ENCODE results near the gene CD34.
"Not testable (repeated sequence)": the region's sequence is repeated elsewhere in the genome, so short reads cannot be mapped to it uniquely, and the experiment has no call there.

Gene CD34

GRCh38 chr1:207910591-207911354 lies at the start of gene CD34:
Gene CD34, minus strand, starts transcription at chr1:207911125. Its CDS starts 45 bp downstream, at chr1:207911080.
- peak; percentile 46 for DNase-seq

GRCh38 chr1:207960346-207960745 lies 49.4 kb upstream of the CD34 start:
- DNase-seq, result no peak

- no peak for DNase-seq
Observed at GRCh38 chr1:207959910-207960309, 49.0 kb upstream of the CD34 start.

GRCh38 chr1:207959141-207959825 lies 48.4 kb upstream of the CD34 start:
- peak; percentile 18 for DNase-seq

- no peak for DNase-seq
Observed at GRCh38 chr1:207958376-207959139, 47.6 kb upstream of the CD34 start.

GRCh38 chr1:207956986-207957385 lies 46.1 kb upstream of the CD34 start:
- DNase-seq, result no peak

GRCh38 chr1:207954104-207954503 lies 43.2 kb upstream of the CD34 start:
- no peak for DNase-seq

GRCh38 chr1:207952617-207953542 lies 42.0 kb upstream of the CD34 start:
- no peak for DNase-seq

GRCh38 chr1:207951652-207952051 lies 40.7 kb upstream of the CD34 start:
- DNase-seq, result no peak

GRCh38 chr1:207950750-207951149 lies 39.8 kb upstream of the CD34 start:
- DNase-seq, result no peak

GRCh38 chr1:207949571-207950195 lies 38.8 kb upstream of the CD34 start:
- DNase-seq, result no peak

GRCh38 chr1:207948536-207949250 lies 37.8 kb upstream of the CD34 start:
- no peak for DNase-seq

GRCh38 chr1:207946756-207947155 lies 35.8 kb upstream of the CD34 start:
- DNase-seq, result no peak

- peak; percentile 52 for DNase-seq
Observed at GRCh38 chr1:207944571-207944970, 33.6 kb upstream of the CD34 start.

- DNase-seq, result not testable (repeated sequence)
Observed at GRCh38 chr1:207942337-207942741, 31.4 kb upstream of the CD34 start.

- DNase-seq, result peak; percentile 17
Observed at GRCh38 chr1:207941665-207942064, 30.7 kb upstream of the CD34 start.

- DNase-seq, result peak; percentile 61
Observed at GRCh38 chr1:207938016-207938415, 27.1 kb upstream of the CD34 start.

GRCh38 chr1:207937204-207937603 lies 26.3 kb upstream of the CD34 start:
- DNase-seq, result peak; percentile 14

- DNase-seq, result no peak
Observed at GRCh38 chr1:207935166-207935583, 24.2 kb upstream of the CD34 start.

- DNase-seq, result no peak
Observed at GRCh38 chr1:207933205-207933800, 22.4 kb upstream of the CD34 start.

- DNase-seq, result no peak
Observed at GRCh38 chr1:207926984-207927383, 16.1 kb upstream of the CD34 start.
